ENCODE data around the gene CCNK.

CCNK gene

DNA sequence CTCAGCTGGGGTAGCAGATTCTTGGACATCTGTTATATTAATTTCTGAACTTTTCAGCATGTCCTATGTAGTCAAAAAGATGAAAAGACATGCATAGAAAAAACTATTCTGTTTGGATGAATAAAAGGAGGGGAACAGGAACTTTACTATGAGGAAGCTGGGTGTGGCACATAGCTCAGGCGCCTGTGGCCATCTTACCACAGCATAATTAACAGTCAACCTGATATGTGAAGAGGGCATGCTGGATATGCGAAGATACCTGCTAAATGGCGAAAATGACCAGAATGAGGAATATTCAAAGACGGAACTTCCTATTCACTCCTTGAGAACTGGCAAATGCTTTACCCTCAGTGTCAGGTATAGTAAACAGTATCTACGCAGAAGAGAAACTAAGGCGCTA lies 19.0 kb upstream of the CCNK start:
- CTCF ChIA-PET = no interaction called here
- H3K27ac ChIP-seq = no peak overlapping the region
- no peak for DNase-seq (ENCODE audit: low spot score)
- POLR2A ChIA-PET (ENCODE audit: low non-redundant PET) = no interaction called here
- TF ChIP-seq, protein P1, sequence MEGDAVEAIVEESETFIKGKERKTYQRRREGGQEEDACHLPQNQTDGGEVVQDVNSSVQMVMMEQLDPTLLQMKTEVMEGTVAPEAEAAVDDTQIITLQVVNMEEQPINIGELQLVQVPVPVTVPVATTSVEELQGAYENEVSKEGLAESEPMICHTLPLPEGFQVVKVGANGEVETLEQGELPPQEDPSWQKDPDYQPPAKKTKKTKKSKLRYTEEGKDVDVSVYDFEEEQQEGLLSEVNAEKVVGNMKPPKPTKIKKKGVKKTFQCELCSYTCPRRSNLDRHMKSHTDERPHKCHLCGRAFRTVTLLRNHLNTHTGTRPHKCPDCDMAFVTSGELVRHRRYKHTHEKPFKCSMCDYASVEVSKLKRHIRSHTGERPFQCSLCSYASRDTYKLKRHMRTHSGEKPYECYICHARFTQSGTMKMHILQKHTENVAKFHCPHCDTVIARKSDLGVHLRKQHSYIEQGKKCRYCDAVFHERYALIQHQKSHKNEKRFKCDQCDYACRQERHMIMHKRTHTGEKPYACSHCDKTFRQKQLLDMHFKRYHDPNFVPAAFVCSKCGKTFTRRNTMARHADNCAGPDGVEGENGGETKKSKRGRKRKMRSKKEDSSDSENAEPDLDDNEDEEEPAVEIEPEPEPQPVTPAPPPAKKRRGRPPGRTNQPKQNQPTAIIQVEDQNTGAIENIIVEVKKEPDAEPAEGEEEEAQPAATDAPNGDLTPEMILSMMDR (conservative IDR thresholded peaks at IDR 0.05; ENCODE audit: low read depth) = no peak

DNA sequence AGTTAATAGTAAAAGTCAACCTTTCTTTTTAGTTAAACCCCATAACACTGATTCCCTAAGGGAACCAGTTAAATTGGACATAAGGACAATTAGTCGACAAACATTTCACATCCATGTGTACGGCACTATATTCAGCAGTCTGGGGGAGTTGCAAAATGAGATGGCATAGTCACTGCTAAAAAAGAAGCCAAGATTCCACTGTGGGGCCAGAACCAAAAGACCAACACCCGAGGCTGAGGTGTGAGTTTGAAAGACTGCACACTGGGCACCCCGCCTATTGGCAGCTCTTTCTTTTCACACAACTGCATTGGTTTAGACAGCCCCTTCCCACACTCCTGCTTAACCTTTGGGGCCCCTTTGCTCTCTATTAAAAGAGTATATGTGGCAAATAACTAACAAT lies 17.2 kb upstream of the CCNK start:
- TF ChIP-seq, protein P1 (conservative IDR thresholded peaks at IDR 0.05; ENCODE audit: low read depth) = no peak
- no peak for DNase-seq (ENCODE audit: low spot score)
- CTCF ChIA-PET = no interaction called here
- POLR2A ChIA-PET (ENCODE audit: low non-redundant PET) = no interaction called here
- H3K27ac ChIP-seq = no peak overlapping the region

GRCh38 chr14:99465288-99465687 lies 15.9 kb upstream of the CCNK start:
- CTCF ChIA-PET = interaction anchor here (0.9 kb wide), 1 partner anchor 12 kb away, joined by 4 read pairs; no protein-coding TSS in a partner anchor
- POLR2A ChIA-PET (ENCODE audit: low non-redundant PET) = no interaction called here
- DNase-seq (ENCODE audit: low spot score) = no peak
- TF ChIP-seq, protein P1 (conservative IDR thresholded peaks at IDR 0.05; ENCODE audit: low read depth) = no peak
- no peak overlapping the region for H3K27ac ChIP-seq

GRCh38 chr14:99466758-99467157 lies 14.5 kb upstream of the CCNK start:
- ChIA-PET POLR2A (ENCODE audit: low non-redundant PET) (no interaction called here), CTCF (interaction anchor here (0.5 kb wide), 1 partner anchor 162 kb away, joined by 3 read pairs; no protein-coding TSS in a partner anchor)
- DNase-seq (ENCODE audit: low spot score) = no peak
- H3K27ac ChIP-seq = no peak overlapping the region
- TF ChIP-seq, protein P1 (conservative IDR thresholded peaks at IDR 0.05; ENCODE audit: low read depth) = no peak

DNA sequence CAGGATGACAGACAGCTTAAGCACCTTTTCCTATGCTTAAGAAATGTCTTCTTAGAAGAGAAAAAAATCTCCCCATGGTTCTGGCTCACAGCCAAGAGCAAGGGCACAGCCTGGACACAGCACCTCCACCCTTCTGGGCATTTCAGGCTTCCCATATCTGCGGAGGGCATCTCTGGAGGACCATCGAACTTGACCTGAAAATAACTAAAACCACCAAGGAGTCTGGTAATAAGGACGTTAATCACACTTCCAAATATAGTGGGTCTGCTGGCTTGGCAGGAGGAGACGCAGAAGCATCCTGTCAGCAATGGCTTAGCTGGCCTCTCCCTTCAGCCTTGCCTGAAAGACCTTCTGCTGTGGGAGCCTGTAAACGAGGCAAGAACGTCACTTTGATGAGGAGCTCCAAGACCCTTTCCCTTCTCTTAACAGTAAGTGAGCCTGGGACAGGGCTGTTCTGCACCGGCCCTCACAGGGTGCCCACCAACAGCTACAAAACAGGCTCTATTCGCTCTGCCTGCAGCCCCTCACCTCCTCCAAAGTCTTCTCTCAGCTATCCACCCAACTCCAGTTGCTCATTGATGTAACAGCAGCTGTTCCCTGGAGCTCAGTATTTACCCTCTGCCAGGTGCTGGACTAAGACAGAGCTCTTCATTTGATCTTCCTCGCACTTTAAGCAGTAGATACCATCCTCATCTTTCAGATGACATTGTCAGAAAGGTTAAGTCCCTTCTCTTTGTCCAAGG lies 13.7 kb upstream of the CCNK start:
- ChIA-PET CTCF (no interaction called here), POLR2A (ENCODE audit: low non-redundant PET) (no interaction called here)
- H3K27ac ChIP-seq = no peak overlapping the region
- no peak for DNase-seq (ENCODE audit: low spot score)
- TF ChIP-seq, protein P1 (conservative IDR thresholded peaks at IDR 0.05; ENCODE audit: low read depth) = no peak

DNA sequence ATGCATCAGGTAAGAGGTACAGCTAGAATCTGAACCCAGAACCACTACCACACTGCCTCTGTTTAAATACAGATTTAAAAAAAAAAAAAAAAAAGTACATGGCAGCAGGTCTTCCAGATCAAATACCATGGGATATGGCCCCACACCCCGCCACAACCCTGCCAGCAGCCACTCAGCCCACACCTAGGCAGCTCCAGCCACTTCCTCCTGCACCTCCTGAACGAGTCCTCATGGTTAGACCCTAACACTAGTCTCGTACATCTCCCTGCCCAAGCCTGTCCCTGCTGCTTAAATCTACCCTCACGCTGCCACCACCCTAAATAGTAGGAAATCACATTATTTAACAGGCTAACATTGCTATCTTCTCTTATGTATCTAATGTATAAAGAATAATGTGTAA lies 13.1 kb upstream of the CCNK start:
- ChIA-PET CTCF (no interaction called here), POLR2A (ENCODE audit: low non-redundant PET) (no interaction called here)
- TF ChIP-seq, protein P1 (conservative IDR thresholded peaks at IDR 0.05; ENCODE audit: low read depth) = no peak
- no peak overlapping the region for H3K27ac ChIP-seq
- no peak for DNase-seq (ENCODE audit: low spot score)
